Central memory CD4-positive, alpha-beta T cell (primary cell): ENCODE measurements around the gene HM13.
"Not testable (repeated sequence)": the region's sequence is repeated elsewhere in the genome, so short reads cannot be mapped to it uniquely, and the experiment has no call there.

Source experiments
- DNase-seq: peaks from one replicate; pipeline ENCODE4 v3.0.0; 2022

HM13 gene

GRCh38 chr20:31612271-31612640 is 98.0 kb downstream of the HM13 start:
- DNase-seq = not testable (repeated sequence)

- no peak for DNase-seq
These were observed 101.2 kb downstream of the HM13 start for GRCh38 chr20:31615416-31615815.

- no peak for DNase-seq
These were observed 103.3 kb downstream of the HM13 start for GRCh38 chr20:31617432-31618104.
